Measurements from ENCODE around the gene ANKRD20A1. TPM values are rescaled to one million over a fixed set of nuclear protein-coding genes. Genes with fewer than 3 reads are reported as not detected.
"Not testable (repeated sequence)": the region's sequence is repeated elsewhere in the genome, so short reads cannot be mapped to it uniquely, and the experiment has no call there.

Gene ANKRD20A1
- total RNA-seq (10 to 100 TPM in 1 of 5 donors, 1 to 10 TPM in 1, under 1 TPM in 1, not detected in 2; 0.18 to 11.1 (median 2.0) TPM), polyA plus RNA-seq (under 1 TPM in 2 of 3 donors, not detected in 1; 0.25 to 0.93 TPM)
- long read RNA-seq, donor 1: 0 reads
- long read RNA-seq, donor 2: 0 reads
- long read RNA-seq, donor 3: 0 reads
- long read RNA-seq, donor 4: 0 reads
- long read RNA-seq, donor 5: 0 reads
- long read RNA-seq, donor 6: 0 reads
- long read RNA-seq, donor 7: 0 reads
- long read RNA-seq, donor 8: 0 reads
- long read RNA-seq, donor 9: 0 reads
- long read RNA-seq, donor 10: 0 reads

DNA sequence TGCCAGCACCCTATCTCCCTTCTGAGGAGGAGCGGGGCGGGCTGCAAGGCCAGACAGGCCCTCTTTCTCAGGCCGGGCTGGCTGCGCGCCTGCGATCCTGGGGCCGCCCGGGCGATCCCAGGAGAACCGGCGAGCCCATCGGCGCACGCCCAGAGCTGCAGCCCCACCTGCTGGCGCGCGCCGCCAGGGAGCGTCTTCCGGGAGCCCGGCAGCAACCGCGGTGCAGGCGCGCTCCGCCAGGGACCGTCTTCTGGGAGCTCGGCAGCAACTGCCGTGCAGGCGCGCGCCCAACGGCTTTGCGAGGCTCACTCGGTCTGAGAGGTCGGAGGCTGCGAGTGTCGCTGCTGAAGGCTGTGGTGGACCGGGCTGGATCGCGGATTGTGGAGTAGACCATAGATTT is at the start of gene ANKRD20A1:
Gene ANKRD20A1 (plus strand): TSS at position 61 of the 400 bp plus-strand sequence. CDS start 496 bp downstream, outside the sequence.
- peak in 1 of 2 donors; percentile 78 for DNase-seq
- H3K27ac ChIP-seq; H3K9me3 ChIP-seq; H3K27me3 ChIP-seq; intact Hi-C loops (cut with DNase I; ENCODE audit: low total_unique reads); H3K36me3 ChIP-seq; H3K4me1 ChIP-seq: not testable (repeated sequence)
- no CpG with 5 or more reads among the region's 41 CpGs for WGBS, 5 donors
- peak within 1 kb of the TSS in 1 of 4 donors; percentile 25 for H3K4me3 ChIP-seq

GRCh38 chr9:67832088-67832487 is 26.6 kb upstream of the ANKRD20A1 start:
- intact Hi-C loops (cut with DNase I; ENCODE audit: low total_unique reads); H3K27ac ChIP-seq; DNase-seq; H3K4me3 ChIP-seq; H3K27me3 ChIP-seq; H3K9me3 ChIP-seq; H3K4me1 ChIP-seq; H3K36me3 ChIP-seq: not testable (repeated sequence)
- WGBS, 5 donors: 71 to 78% (median 73%) methylated on average over 4 to 7 of the region's 11 CpGs

Small RNAs within 50 kb of the gene (small RNA-seq; reads per million reads assigned to genes)
- 0 reads per million in 4 donors for gene RNU6-368P
